ENCODE measurements around the gene ST3GAL4. TPM values are rescaled to one million over a fixed set of nuclear protein-coding genes. Genes with fewer than 3 reads are reported as not detected.
"Not testable (repeated sequence)": the region's sequence is repeated elsewhere in the genome, so short reads cannot be mapped to it uniquely, and the experiment has no call there.

Gene ST3GAL4
- total RNA-seq, 1 donor from 2014 or later: 41.5 TPM

- DNase-seq (ENCODE audit: extremely low spot score in 2 of 2): peak in 1 of 2 donors; percentile 88
- no peaks in the 10 kb centered on the region for H3K36me3 ChIP-seq
- H3K27ac ChIP-seq: no peak overlapping the region
- no peaks in the 10 kb centered on the region for H3K9me3 ChIP-seq
- H3K4me1 ChIP-seq: peaks cover 37% of the 10 kb centered on the region
- H3K27me3 ChIP-seq: no peaks in the 10 kb centered on the region
- H3K4me3 ChIP-seq: no peak overlapping the region
- TF ChIP-seq CTCF (IDR thresholded peaks at IDR 0.05) (no peak), POLR2A (IDR thresholded peaks at IDR 0.05) (no peak), POLR2AphosphoS5 (IDR thresholded peaks at IDR 0.05; ENCODE audit: insufficient read depth in 1 of 2, low read depth in 1 of 2) (no peak)
- intact Hi-C loops (cut with DNase I): no loop called here
Observed at GRCh38 chr11:126391970-126392632, 36.6 kb downstream of the ST3GAL4 start.

- intact Hi-C loops (cut with DNase I): no loop called here
- TF ChIP-seq POLR2A (IDR thresholded peaks at IDR 0.05): no peak
- TF ChIP-seq CTCF (IDR thresholded peaks at IDR 0.05): no peak
- no peak for TF ChIP-seq POLR2AphosphoS5 (IDR thresholded peaks at IDR 0.05; ENCODE audit: insufficient read depth in 1 of 2, low read depth in 1 of 2)
- H3K4me1 ChIP-seq: peaks cover 37% of the 10 kb centered on the region
Observed at GRCh38 chr11:126392633-126393013, 37.1 kb downstream of the ST3GAL4 start.

GRCh38 chr11:126393143-126393542 lies 37.7 kb downstream of the ST3GAL4 start:
- no peak overlapping the region for H3K27ac ChIP-seq
- H3K36me3 ChIP-seq: no peaks in the 10 kb centered on the region
- no peaks in the 10 kb centered on the region for H3K27me3 ChIP-seq
- no peaks in the 10 kb centered on the region for H3K9me3 ChIP-seq
- H3K4me1 ChIP-seq: peaks cover 37% of the 10 kb centered on the region
- no peak overlapping the region for H3K4me3 ChIP-seq
- TF ChIP-seq CTCF (IDR thresholded peaks at IDR 0.05): no peak
- TF ChIP-seq POLR2A (IDR thresholded peaks at IDR 0.05): no peak
- TF ChIP-seq POLR2AphosphoS5 (IDR thresholded peaks at IDR 0.05; ENCODE audit: insufficient read depth in 1 of 2, low read depth in 1 of 2): no peak
- DNase-seq (ENCODE audit: extremely low spot score in 2 of 2): no peak
- intact Hi-C loops (cut with DNase I): no loop called here

More at GRCh38 chr11:126392633-126393013, 37.1 kb downstream of the ST3GAL4 start:
- no peaks in the 10 kb centered on the region for H3K9me3 ChIP-seq
- no peaks in the 10 kb centered on the region for H3K27me3 ChIP-seq
- DNase-seq (ENCODE audit: extremely low spot score in 2 of 2): no peak
- no peaks in the 10 kb centered on the region for H3K36me3 ChIP-seq
- no peak overlapping the region for H3K4me3 ChIP-seq
- H3K27ac ChIP-seq: no peak overlapping the region

- TF ChIP-seq POLR2A (IDR thresholded peaks at IDR 0.05) (no peak), CTCF (IDR thresholded peaks at IDR 0.05) (no peak), POLR2AphosphoS5 (IDR thresholded peaks at IDR 0.05; ENCODE audit: insufficient read depth in 1 of 2, low read depth in 1 of 2) (no peak)
- intact Hi-C loops (cut with DNase I): no loop called here
- Histone ChIP-seq H3K9me3 (no peaks in the 10 kb centered on the region), H3K27me3 (no peaks in the 10 kb centered on the region), H3K36me3 (no peaks in the 10 kb centered on the region), H3K4me1 (peaks cover 37% of the 10 kb centered on the region), H3K4me3 (no peak overlapping the region), H3K27ac (peak overlapping the region; percentile 51)
- no peak for DNase-seq (ENCODE audit: extremely low spot score in 2 of 2)
Observed at GRCh38 chr11:126394036-126394435, 38.5 kb downstream of the ST3GAL4 start.

- H3K27me3 ChIP-seq; DNase-seq (ENCODE audit: extremely low spot score in 2 of 2); intact Hi-C loops (cut with DNase I); H3K4me3 ChIP-seq; H3K9me3 ChIP-seq; H3K36me3 ChIP-seq: not testable (repeated sequence)
- Histone ChIP-seq H3K4me1 (peaks cover 37% of the 10 kb centered on the region), H3K27ac (peak overlapping the region; percentile 51)
Observed at GRCh38 chr11:126394634-126395072, 39.2 kb downstream of the ST3GAL4 start.
